Caco-2 (cell line): ENCODE measurements around the gene SLC35A1. TPM values are rescaled to one million over a fixed set of nuclear protein-coding genes. Genes with fewer than 3 reads are reported as not detected.
A peak's percentile ranks its signal among the peaks of the same experiment; 100 is the strongest.

Source experiments
- BruUV-seq: library from RNA; stranded (reverse); fragments of 400-500 nt; replicated peaks from 2 replicates; lab custom pipeline; 2021; lab: Mats Ljungman, UMichigan
- CTCF ChIA-PET: fragments of 300-600 bp; sonication (Branson Sonifier 250); formaldehyde crosslinking; loops from one replicate; lab custom pipeline; 2022; ENCODE audit warnings: antibody characterized with exemption; lab: Charles Lee
- POLR2A ChIA-PET: fragments of 300-600 bp; sonication (Branson Sonifier 250); formaldehyde crosslinking; loops from one replicate; lab custom pipeline; 2022; ENCODE audit warnings: antibody characterized with exemption; lab: Charles Lee
- DNase-seq, 2 experiments: peaks; one replicate each; pipeline versions ENCODE4 v3.0.0 to v3.0.0-alpha.2; 2020 to 2022
- H3K27me3 ChIP-seq: replicated peaks from 2 replicates; pipeline ENCODE4 v1.6.0; 2011; ENCODE audit warnings: low read length; ENCODE audit not compliant: control insufficient read depth, insufficient read depth
- H3K36me3 ChIP-seq: 2 replicates; pipeline ENCODE4 v1.5.1; 2011; ENCODE audit warnings: low read length; ENCODE audit not compliant: control insufficient read depth, insufficient read depth
- H3K4me1 ChIP-seq: fragments of 250-450 bp; sonication (Bioruptor Pico); 2 replicates; pipeline ENCODE4 v1.5.1; 2020; ENCODE audit warnings: mild to moderate bottlenecking
- H3K4me3 ChIP-seq: 2 replicates; pipeline ENCODE4 v1.5.1; 2011; ENCODE audit warnings: low read depth, mild to moderate bottlenecking, control low read depth, low read length
- H3K9me3 ChIP-seq: fragments of 250-450 bp; sonication (Bioruptor Pico); 2 replicates; pipeline ENCODE4 v1.5.1; 2020; ENCODE audit warnings: mild to moderate bottlenecking, moderate library complexity
- H3K27ac Mint-ChIP-seq: one replicate; pipeline ENCODE4 v1.8.0; 2022; ENCODE audit warnings: mixed read lengths; ENCODE audit not compliant: unreplicated experiment
- H3K27me3 Mint-ChIP-seq: one replicate; pipeline ENCODE4 v1.8.0; 2022; ENCODE audit warnings: mixed read lengths; ENCODE audit not compliant: insufficient read depth, unreplicated experiment
- H3K36me3 Mint-ChIP-seq: one replicate; pipeline ENCODE4 v1.8.0; 2022; ENCODE audit warnings: mild to moderate bottlenecking, mixed read lengths; ENCODE audit not compliant: insufficient read depth, unreplicated experiment
- H3K4me1 Mint-ChIP-seq: one replicate; pipeline ENCODE4 v1.8.0; 2022; ENCODE audit warnings: low read depth, mixed read lengths; ENCODE audit not compliant: unreplicated experiment
- H3K4me3 Mint-ChIP-seq: one replicate; pipeline ENCODE4 v1.8.0; 2022; ENCODE audit warnings: mild to moderate bottlenecking, moderate library complexity, mixed read lengths; ENCODE audit not compliant: unreplicated experiment
- H3K9me3 Mint-ChIP-seq: one replicate; pipeline ENCODE4 v1.8.0; 2022; ENCODE audit warnings: mixed read lengths; ENCODE audit not compliant: unreplicated experiment
- CTCF ChIP-seq, 2 experiments: fragments of 200-600 bp in 1 of 2; IDR thresholded peaks; 1 replicate in 1 of 2; 2 replicates in 1 of 2; pipeline versions ENCODE4 v1.5.1 to v1.8.0; 2011 to 2022; ENCODE audit warnings: antibody characterized with exemption in 1 of 2, control low read depth in 1 of 2, inconsistent platforms in 1 of 2, low read depth in 1 of 2, low read length in 1 of 2, mild to moderate bottlenecking in 1 of 2, moderate library complexity in 1 of 2; ENCODE audit not compliant: insufficient read depth in 1 of 2, severe bottlenecking in 1 of 2, unreplicated experiment in 1 of 2
- intact Hi-C: fragments of 100-400 bp; cut with micrococcal nuclease; formaldehyde crosslinking; loops from one replicate; pipeline ENCODE4 v1.10.0; 2022; ENCODE audit not compliant: unreplicated experiment
- total RNA-seq: library from RNA; stranded (reverse); gene quantifications from 2 replicates; pipeline ENCODE4 v1.2.3, GENCODE V29; 2022

Gene SLC35A1
- total RNA-seq, 1 experiment from 2014 or later = 12.7 TPM

- Histone ChIP-seq H3K4me3 (no peak overlapping the region), H3K27me3 (no peaks in the 10 kb centered on the region), H3K4me1 (peaks cover 9% of the 10 kb centered on the region), H3K36me3 (no peaks in the 10 kb centered on the region), H3K9me3 (no peaks in the 10 kb centered on the region)
- H3K36me3 Mint-ChIP-seq = no peaks in the 10 kb centered on the region
- H3K9me3 Mint-ChIP-seq = no peaks in the 10 kb centered on the region
- BruUV-seq = no TSS peak
- H3K27me3 Mint-ChIP-seq = peaks cover 3% of the 10 kb centered on the region
- H3K27ac Mint-ChIP-seq = no peak overlapping the region
- TF ChIP-seq CTCF (IDR thresholded peaks at IDR 0.05; ENCODE audit: insufficient read depth in 1 of 2, low read depth in 1 of 2, low read length in 1 of 2, severe bottlenecking in 1 of 2, unreplicated experiment in 1 of 2) = no peak
- peak in 1 of 2 experiments; percentile 9 for DNase-seq
- POLR2A ChIA-PET = no interaction called here
- H3K4me3 Mint-ChIP-seq = no peak overlapping the region
- CTCF ChIA-PET = no interaction called here
- no peaks in the 10 kb centered on the region for H3K4me1 Mint-ChIP-seq
- intact Hi-C loops = no loop called here
Measured at GRCh38 chr6:87444362-87444761, 28.4 kb upstream of the SLC35A1 start.

DNA sequence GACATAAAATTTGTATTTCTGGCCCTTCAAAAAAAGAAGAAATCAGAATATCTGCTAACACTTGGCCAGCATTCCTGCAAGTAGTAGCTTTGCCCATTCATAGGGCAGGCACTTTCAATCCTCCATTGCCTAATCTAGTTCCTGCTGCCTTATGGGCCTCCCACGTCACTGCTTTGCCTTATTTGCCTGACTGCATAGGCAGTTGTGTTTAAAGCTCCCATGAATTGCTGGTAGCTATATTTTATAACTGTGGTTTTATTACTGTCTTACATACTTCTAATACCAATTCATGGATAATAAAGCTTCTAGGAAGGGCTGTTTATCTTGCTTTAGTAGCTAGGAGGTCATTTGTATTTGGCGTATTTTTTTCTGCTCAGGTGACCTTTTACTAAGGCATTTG lies 7.7 kb upstream of the SLC35A1 start:
- Histone ChIP-seq H3K4me1 (no peaks in the 10 kb centered on the region), H3K36me3 (no peaks in the 10 kb centered on the region), H3K9me3 (no peaks in the 10 kb centered on the region), H3K4me3 (no peak overlapping the region), H3K27me3 (no peaks in the 10 kb centered on the region)
- no peaks in the 10 kb centered on the region for H3K4me1 Mint-ChIP-seq
- ChIA-PET CTCF (no interaction called here), POLR2A (interaction anchor here (0.5 kb wide), 1 partner anchor 119 kb away, joined by 5 read pairs; no protein-coding TSS in a partner anchor)
- DNase-seq = no peak
- peaks cover 15% of the 10 kb centered on the region for H3K27me3 Mint-ChIP-seq
- H3K36me3 Mint-ChIP-seq = no peaks in the 10 kb centered on the region
- intact Hi-C loops = no loop called here
- H3K27ac Mint-ChIP-seq = no peak overlapping the region
- no peak overlapping the region for H3K4me3 Mint-ChIP-seq
- TF ChIP-seq CTCF (IDR thresholded peaks at IDR 0.05; ENCODE audit: insufficient read depth in 1 of 2, low read depth in 1 of 2, low read length in 1 of 2, severe bottlenecking in 1 of 2, unreplicated experiment in 1 of 2) = no peak
- H3K9me3 Mint-ChIP-seq = no peaks in the 10 kb centered on the region
- no TSS peak for BruUV-seq

DNA sequence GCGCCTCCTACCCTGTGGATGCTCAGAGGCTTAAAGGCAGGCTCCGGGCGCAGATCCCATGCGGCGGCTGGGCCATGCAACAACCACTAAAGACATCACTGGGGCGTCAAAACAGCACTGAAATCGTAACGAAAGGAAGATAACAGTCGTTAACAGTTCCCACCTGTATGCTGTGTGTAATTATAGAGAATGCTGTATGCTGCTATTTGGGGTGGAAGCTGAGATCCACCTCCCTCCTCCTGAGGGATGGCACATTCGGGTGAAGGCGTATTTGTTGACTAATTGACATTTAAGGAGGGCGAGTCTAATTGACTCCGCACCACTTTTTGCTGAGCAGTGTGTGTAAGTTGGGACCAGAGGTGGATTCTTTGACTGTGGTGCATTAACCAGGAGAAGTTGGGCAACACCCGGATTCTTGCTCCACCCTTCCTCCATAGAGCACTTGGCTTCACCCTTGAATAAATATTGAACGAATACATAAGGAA lies 687 bp downstream of the SLC35A1 start:
- Histone ChIP-seq H3K36me3 (no peaks in the 10 kb centered on the region), H3K4me1 (no peaks in the 10 kb centered on the region), H3K9me3 (no peaks in the 10 kb centered on the region), H3K27me3 (no peaks in the 10 kb centered on the region), H3K4me3 (peak overlapping the region; percentile 84)
- BruUV-seq = no TSS peak
- ChIA-PET CTCF (interaction anchor here (0.6 kb wide), 1 partner anchor 21 kb away, joined by 4 read pairs; no protein-coding TSS in a partner anchor), POLR2A (no interaction called here)
- Mint-ChIP-seq H3K4me3 (peak overlapping the region; percentile 84), H3K36me3 (no peaks in the 10 kb centered on the region), H3K27ac (peak overlapping the region; percentile 93), H3K9me3 (no peaks in the 10 kb centered on the region), H3K27me3 (no peaks in the 10 kb centered on the region), H3K4me1 (no peaks in the 10 kb centered on the region)
- TF ChIP-seq CTCF (IDR thresholded peaks at IDR 0.05; ENCODE audit: insufficient read depth in 1 of 2, low read depth in 1 of 2, low read length in 1 of 2, severe bottlenecking in 1 of 2, unreplicated experiment in 1 of 2) = no peak
- intact Hi-C loops = loop anchor here (1.0 to 10.0 kb wide), 6 partner anchors 66 to 409 kb away; partner anchors contain the start of genes CFAP206, SMIM8 and ZNF292
- DNase-seq = peak; percentile 28 to 38
